Vagina (tissue), 2 donors: Measurements from ENCODE around the gene TPD52L2. TPM values are rescaled to one million over a fixed set of nuclear protein-coding genes. Genes with fewer than 3 reads are reported as not detected.

Experiments
- DNase-seq, 2 donors: peaks; one replicate each; pipeline ENCODE4 v3.0.0-alpha.2; 2017; ENCODE audit errors: extremely low spot score in 2 of 2
- H3K27ac ChIP-seq: fragments of 200-600 bp; sonication (generic); one replicate; pipeline ENCODE4 v1.5.1; 2019
- H3K27me3 ChIP-seq: fragments of 200-600 bp; sonication (generic); one replicate; pipeline ENCODE4 v1.5.1; 2019
- H3K36me3 ChIP-seq, 2 donors: fragments of 200-600 bp; sonication (generic); one replicate each; pipeline ENCODE4 v1.5.1; 2017 to 2019
- H3K4me1 ChIP-seq: fragments of 200-600 bp; sonication (generic); one replicate; pipeline ENCODE4 v1.5.1; 2019
- H3K4me3 ChIP-seq, 2 donors: fragments of 200-600 bp; sonication (generic); 1 replicate in 1 of 2; 2 replicates in 1 of 2; pipeline ENCODE4 v1.5.1; 2016 to 2019
- H3K9me3 ChIP-seq: fragments of 200-600 bp; sonication (generic); one replicate; pipeline ENCODE4 v1.5.1; 2019
- POLR2A ChIP-seq, 2 donors: fragments of 450-650 bp; IDR thresholded peaks; one replicate each; pipeline ENCODE4 v1.6.1; 2017; ENCODE audit warnings: antibody characterized with exemption in 2 of 2, mild to moderate bottlenecking in 2 of 2, moderate library complexity in 2 of 2
- POLR2AphosphoS5 ChIP-seq, 2 donors: sonication (generic); formaldehyde crosslinking; IDR thresholded peaks; one replicate each; pipeline ENCODE4 v1.9.0; 2017; ENCODE audit warnings: antibody characterized with exemption in 2 of 2, mild to moderate bottlenecking in 2 of 2, low read depth in 1 of 2; ENCODE audit not compliant: insufficient read depth in 1 of 2
- intact Hi-C: fragments of 100-400 bp; cut with DNase I; formaldehyde crosslinking; loops from one replicate; pipeline ENCODE4 v1.15.1; 2023
- total RNA-seq: library from RNA; depleted of rRNA; stranded (reverse); fragments of >200 nt; gene quantifications from one replicate; pipeline ENCODE4 v1.2.3, GENCODE V29; 2016
- TF ChIP-seq, protein P1 (sequence below), 3 experiments: fragments of 450-650 bp in 2 of 3; fragments of 200-600 bp in 1 of 3; sonication (generic) in 1 of 3; IDR thresholded peaks; one replicate each; pipeline ENCODE4 v1.5.1; 2017 to 2019; ENCODE audit warnings: antibody characterized with exemption in 3 of 3, mild to moderate bottlenecking in 2 of 3, moderate library complexity in 2 of 3

The TPD52L2 gene
- total RNA-seq, 1 donor from 2014 or later = 90.1 TPM

DNA sequence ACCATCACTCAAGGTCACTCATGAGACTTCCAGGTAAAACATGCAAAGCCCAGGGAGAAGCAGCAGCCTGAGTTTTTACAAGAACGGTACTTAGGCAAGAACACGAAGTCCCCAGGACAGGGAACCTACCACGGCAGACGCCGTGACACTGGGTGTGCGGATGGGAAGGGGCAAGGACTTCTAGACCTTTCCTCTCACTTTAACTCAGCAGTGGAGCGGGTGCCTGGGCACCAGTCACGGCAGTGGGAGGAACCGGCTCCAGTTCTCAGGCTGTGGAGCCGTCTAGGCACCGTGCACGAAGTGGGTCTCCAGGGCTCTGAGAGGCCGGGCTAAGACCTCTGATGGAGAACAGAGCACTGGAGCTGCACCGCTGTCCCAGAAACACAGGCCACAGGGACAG, 36.5 kb upstream of the TPD52L2 start:
- DNase-seq = no peak
- Histone ChIP-seq H3K9me3 (no peaks in the 10 kb centered on the region), H3K27ac (no peak overlapping the region), H3K27me3 (no peaks in the 10 kb centered on the region), H3K4me3 (no peak overlapping the region), H3K36me3 (no peaks in the 10 kb centered on the region), H3K4me1 (peaks cover 25% of the 10 kb centered on the region)
- intact Hi-C loops = no loop called here
- TF ChIP-seq, protein P1, sequence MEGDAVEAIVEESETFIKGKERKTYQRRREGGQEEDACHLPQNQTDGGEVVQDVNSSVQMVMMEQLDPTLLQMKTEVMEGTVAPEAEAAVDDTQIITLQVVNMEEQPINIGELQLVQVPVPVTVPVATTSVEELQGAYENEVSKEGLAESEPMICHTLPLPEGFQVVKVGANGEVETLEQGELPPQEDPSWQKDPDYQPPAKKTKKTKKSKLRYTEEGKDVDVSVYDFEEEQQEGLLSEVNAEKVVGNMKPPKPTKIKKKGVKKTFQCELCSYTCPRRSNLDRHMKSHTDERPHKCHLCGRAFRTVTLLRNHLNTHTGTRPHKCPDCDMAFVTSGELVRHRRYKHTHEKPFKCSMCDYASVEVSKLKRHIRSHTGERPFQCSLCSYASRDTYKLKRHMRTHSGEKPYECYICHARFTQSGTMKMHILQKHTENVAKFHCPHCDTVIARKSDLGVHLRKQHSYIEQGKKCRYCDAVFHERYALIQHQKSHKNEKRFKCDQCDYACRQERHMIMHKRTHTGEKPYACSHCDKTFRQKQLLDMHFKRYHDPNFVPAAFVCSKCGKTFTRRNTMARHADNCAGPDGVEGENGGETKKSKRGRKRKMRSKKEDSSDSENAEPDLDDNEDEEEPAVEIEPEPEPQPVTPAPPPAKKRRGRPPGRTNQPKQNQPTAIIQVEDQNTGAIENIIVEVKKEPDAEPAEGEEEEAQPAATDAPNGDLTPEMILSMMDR (IDR thresholded peaks at IDR 0.05) = no peak
- TF ChIP-seq POLR2AphosphoS5 (IDR thresholded peaks at IDR 0.05; ENCODE audit: insufficient read depth in 1 of 2, low read depth in 1 of 2) = no peak
- TF ChIP-seq POLR2A (IDR thresholded peaks at IDR 0.05) = no peak

DNA sequence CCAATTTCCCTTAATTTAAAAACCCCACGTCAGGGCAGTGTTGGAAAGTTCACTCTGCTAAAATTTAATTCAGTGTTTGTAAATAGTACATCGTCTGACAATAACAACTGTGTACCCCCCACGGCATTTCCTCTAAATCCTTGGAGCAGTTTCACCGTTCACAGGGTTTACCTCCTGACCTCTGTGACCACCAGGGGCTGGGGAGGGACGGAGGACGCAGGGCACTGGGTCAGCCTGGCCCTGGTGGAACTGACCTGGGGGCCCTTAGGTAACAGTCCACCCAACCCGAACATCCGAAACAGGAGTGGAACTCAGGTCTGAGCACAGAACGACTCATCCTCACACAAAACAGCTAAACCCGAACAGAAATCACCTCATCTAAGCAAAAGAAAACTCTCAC, 36.1 kb upstream of the TPD52L2 start:
- intact Hi-C loops = no loop called here
- DNase-seq = no peak
- TF ChIP-seq POLR2A (IDR thresholded peaks at IDR 0.05) = no peak
- TF ChIP-seq, protein P1 (IDR thresholded peaks at IDR 0.05) = no peak
- TF ChIP-seq POLR2AphosphoS5 (IDR thresholded peaks at IDR 0.05; ENCODE audit: insufficient read depth in 1 of 2, low read depth in 1 of 2) = no peak
- H3K4me3 ChIP-seq = peak overlapping the region in 1 of 2 donors; percentile 62
- H3K27ac ChIP-seq = no peak overlapping the region
- H3K9me3 ChIP-seq = no peaks in the 10 kb centered on the region
- H3K4me1 ChIP-seq = peaks cover 29% of the 10 kb centered on the region
- H3K27me3 ChIP-seq = no peaks in the 10 kb centered on the region
- H3K36me3 ChIP-seq = no peaks in the 10 kb centered on the region

DNA sequence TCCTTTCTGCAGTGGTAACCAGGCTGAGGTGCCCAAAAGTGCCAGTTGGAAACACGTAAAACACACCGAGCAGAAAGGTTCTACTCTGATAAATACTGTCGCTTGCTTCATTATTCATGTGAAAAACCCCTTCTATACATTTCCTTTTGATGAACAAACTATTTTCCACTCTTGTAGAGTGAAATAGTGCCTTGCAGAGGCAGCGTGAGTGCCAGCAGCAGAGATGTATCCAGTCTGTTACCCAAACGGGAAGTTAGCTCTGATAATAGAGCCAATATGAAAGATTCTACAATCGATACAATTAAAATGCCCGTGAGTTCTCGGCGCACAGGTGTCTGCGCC, 35.5 kb upstream of the TPD52L2 start:
- H3K36me3 ChIP-seq = no peaks in the 10 kb centered on the region
- intact Hi-C loops = no loop called here
- no peak for DNase-seq
- TF ChIP-seq POLR2A (IDR thresholded peaks at IDR 0.05) (no peak), POLR2AphosphoS5 (IDR thresholded peaks at IDR 0.05; ENCODE audit: insufficient read depth in 1 of 2, low read depth in 1 of 2) (no peak)
- TF ChIP-seq, protein P1 (IDR thresholded peaks at IDR 0.05) = no peak
- H3K27me3 ChIP-seq = no peaks in the 10 kb centered on the region
- H3K4me1 ChIP-seq = peaks cover 36% of the 10 kb centered on the region
- peak overlapping the region; percentile 66 for H3K27ac ChIP-seq
- H3K4me3 ChIP-seq = peak overlapping the region; percentile 62 to 85
- no peaks in the 10 kb centered on the region for H3K9me3 ChIP-seq

DNA sequence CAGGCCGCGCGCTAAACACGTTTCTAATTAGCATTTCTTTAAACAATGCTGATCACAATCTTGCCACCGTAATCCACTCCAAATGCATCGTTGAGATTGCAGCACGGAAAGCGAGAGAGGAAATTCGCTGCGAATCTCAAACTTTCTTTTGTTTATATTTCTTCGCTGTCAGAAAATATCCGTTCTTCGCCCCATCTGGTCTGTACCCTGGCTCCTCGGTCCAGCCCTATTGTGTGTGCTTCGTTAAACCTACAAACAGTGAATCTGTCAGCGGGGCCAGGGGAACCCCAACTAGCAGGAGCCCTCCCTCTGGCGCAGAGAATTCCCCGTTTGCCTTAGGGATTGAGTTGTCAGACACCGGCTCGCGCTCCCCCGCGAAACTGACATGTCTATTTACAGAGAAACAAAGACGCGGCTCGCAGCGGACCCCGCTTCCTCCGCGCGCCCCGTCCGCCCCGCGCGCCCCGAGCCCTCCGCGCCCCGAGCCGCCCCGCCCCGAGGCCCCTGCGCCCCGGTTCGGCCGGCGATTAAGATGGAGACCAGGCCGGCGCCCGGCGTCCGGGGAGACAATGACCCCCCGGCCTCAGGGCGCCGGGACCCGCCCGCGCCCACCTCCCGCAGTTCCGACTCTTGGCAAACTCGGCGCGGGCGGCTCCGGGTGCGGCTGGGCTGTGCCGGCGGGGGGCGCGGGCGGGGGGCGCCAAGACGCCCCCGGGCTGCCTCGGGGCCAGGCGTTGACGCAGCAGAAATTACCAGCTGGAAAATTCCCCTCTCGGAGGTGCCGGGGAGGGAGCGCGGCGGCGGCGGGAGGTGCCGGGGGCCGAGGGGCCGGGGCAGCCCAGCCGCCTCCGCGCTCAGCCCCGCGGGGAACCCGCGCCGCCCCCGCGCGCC, 34.9 kb upstream of the TPD52L2 start:
- H3K27me3 ChIP-seq = no peaks in the 10 kb centered on the region
- intact Hi-C loops = no loop called here
- peak overlapping the region; percentile 62 to 85 for H3K4me3 ChIP-seq
- no peak for DNase-seq
- TF ChIP-seq POLR2AphosphoS5 (IDR thresholded peaks at IDR 0.05; ENCODE audit: insufficient read depth in 1 of 2, low read depth in 1 of 2) = no peak
- TF ChIP-seq, protein P1 (IDR thresholded peaks at IDR 0.05) = no peak
- no peak for TF ChIP-seq POLR2A (IDR thresholded peaks at IDR 0.05)
- H3K27ac ChIP-seq = peak overlapping the region; percentile 66
- H3K4me1 ChIP-seq = peaks cover 42% of the 10 kb centered on the region
- no peaks in the 10 kb centered on the region for H3K36me3 ChIP-seq
- no peaks in the 10 kb centered on the region for H3K9me3 ChIP-seq
